Stimulated activated CD4-positive, alpha-beta T cell treated with anti-CD3 and anti-CD28 coated beads, TNF-alpha, amount 100 ng/mL, for 1 hour (primary cell): ENCODE measurements around the gene HYCC2.
A peak's percentile ranks its signal among the peaks of the same experiment; 100 is the strongest.
"Not testable (repeated sequence)": the region's sequence is repeated elsewhere in the genome, so short reads cannot be mapped to it uniquely, and the experiment has no call there.

Experiments used
- DNase-seq, 3 donors: peaks; one replicate each; pipeline ENCODE4 v3.0.0-alpha.2; 2020; ENCODE audit warnings: low read depth in 3 of 3, low spot score in 1 of 3

Gene HYCC2

GRCh38 chr2:201071479-201072200 lies at the start of gene HYCC2, which contains the start of gene NDUFB3:
Gene HYCC2, minus strand, starts transcription at chr2:201071671. Its CDS starts 47,662 bp downstream, at chr2:201024009.
Gene NDUFB3, plus strand, starts transcription at chr2:201072001. Its CDS starts 6,882 bp downstream, at chr2:201078883.
- DNase-seq, result peak; percentile 78 to 89 (median 80)

GRCh38 chr2:201118961-201119854 lies 47.7 kb upstream of the HYCC2 start:
- no peak for DNase-seq

- DNase-seq, result peak; percentile 64 to 75 (median 64)
Observed at GRCh38 chr2:201118121-201118960, 46.9 kb upstream of the HYCC2 start.

GRCh38 chr2:201117735-201118094 lies 46.2 kb upstream of the HYCC2 start:
- not testable (repeated sequence) for DNase-seq

- no peak for DNase-seq
Observed at GRCh38 chr2:201116959-201117734, 45.7 kb upstream of the HYCC2 start.

GRCh38 chr2:201116115-201116958 lies 44.9 kb upstream of the HYCC2 start, which contains the start of gene CFLAR:
Gene CFLAR, plus strand, starts transcription at chr2:201116164. Its CDS starts 13,702 bp downstream, at chr2:201129866.
- peak in 2 of 3 donors; percentile 54 to 58 for DNase-seq

GRCh38 chr2:201114846-201115245 lies 43.4 kb upstream of the HYCC2 start:
- no peak for DNase-seq

GRCh38 chr2:201114350-201114749 lies 42.9 kb upstream of the HYCC2 start:
- DNase-seq, result no peak

GRCh38 chr2:201111096-201111495 lies 39.6 kb upstream of the HYCC2 start:
- no peak for DNase-seq

- DNase-seq, result no peak
Observed at GRCh38 chr2:201110615-201111014, 39.1 kb upstream of the HYCC2 start.

- DNase-seq, result no peak
Observed at GRCh38 chr2:201109186-201109585, 37.7 kb upstream of the HYCC2 start.

- no peak for DNase-seq
Observed at GRCh38 chr2:201108341-201108740, 36.9 kb upstream of the HYCC2 start.

GRCh38 chr2:201107624-201108023 lies 36.2 kb upstream of the HYCC2 start:
- DNase-seq, result no peak

- DNase-seq, result no peak
Observed at GRCh38 chr2:201105759-201106158, 34.3 kb upstream of the HYCC2 start.

- DNase-seq, result no peak
Observed at GRCh38 chr2:201100497-201100896, 29.0 kb upstream of the HYCC2 start.

GRCh38 chr2:201093573-201093972 lies 22.1 kb upstream of the HYCC2 start:
- no peak for DNase-seq

- DNase-seq, result no peak
Observed at GRCh38 chr2:201090574-201090973, 19.1 kb upstream of the HYCC2 start.

- no peak for DNase-seq
Observed at GRCh38 chr2:201084863-201085262, 13.4 kb upstream of the HYCC2 start.

- no peak for DNase-seq
Observed at GRCh38 chr2:201074996-201075395, 3.5 kb upstream of the HYCC2 start.
